GM10847 (cell line): Measurements from ENCODE around the gene VSIG8.

Experiments used
- POLR2A ChIP-seq: IDR thresholded peaks from 2 replicates; pipeline ENCODE4 v1.6.1; 2011; ENCODE audit not compliant: insufficient read length; ENCODE audit errors: extremely low read depth

The VSIG8 gene

GRCh38 chr1:159862557-159862956 lies at the start of gene VSIG8:
Gene VSIG8, minus strand, starts transcription at chr1:159862657. Its CDS starts 136 bp downstream, at chr1:159862521.
- no peak for TF ChIP-seq POLR2A

- TF ChIP-seq POLR2A, result no peak
Measured at GRCh38 chr1:159911326-159912070, 49.0 kb upstream of the VSIG8 start.

- TF ChIP-seq POLR2A, result no peak
Measured at GRCh38 chr1:159908031-159908940, 45.8 kb upstream of the VSIG8 start.

- TF ChIP-seq POLR2A, result no peak
Measured at GRCh38 chr1:159906960-159907359, 44.5 kb upstream of the VSIG8 start.

GRCh38 chr1:159902541-159902940 lies 40.1 kb upstream of the VSIG8 start:
- TF ChIP-seq POLR2A, result no peak

- no peak for TF ChIP-seq POLR2A
Measured at GRCh38 chr1:159900755-159901360, 38.4 kb upstream of the VSIG8 start.

GRCh38 chr1:159900086-159900680 lies 37.7 kb upstream of the VSIG8 start, which contains the start of gene CFAP45:
Gene CFAP45, minus strand, starts transcription at chr1:159900165. Its CDS starts 67 bp downstream, at chr1:159900098.
- no peak for TF ChIP-seq POLR2A

GRCh38 chr1:159898527-159898926 lies 36.1 kb upstream of the VSIG8 start:
- no peak for TF ChIP-seq POLR2A

GRCh38 chr1:159897962-159898361 lies 35.5 kb upstream of the VSIG8 start:
- no peak for TF ChIP-seq POLR2A

GRCh38 chr1:159896546-159896930 lies 34.1 kb upstream of the VSIG8 start:
- TF ChIP-seq POLR2A, result no peak

- no peak for TF ChIP-seq POLR2A
Measured at GRCh38 chr1:159895836-159896545, 33.5 kb upstream of the VSIG8 start.

GRCh38 chr1:159895286-159895685 lies 32.8 kb upstream of the VSIG8 start:
- TF ChIP-seq POLR2A, result no peak

- no peak for TF ChIP-seq POLR2A
Measured at GRCh38 chr1:159892944-159893343, 30.5 kb upstream of the VSIG8 start.

GRCh38 chr1:159891275-159892157 lies 29.1 kb upstream of the VSIG8 start:
- no peak for TF ChIP-seq POLR2A
